Ascending aorta (tissue), 2 donors: ENCODE measurements around the gene THRA. TPM values are rescaled to one million over a fixed set of nuclear protein-coding genes. Genes with fewer than 3 reads are reported as not detected.

Source experiments
- DNase-seq, 2 donors: peaks; one replicate each; pipeline ENCODE4 v3.0.0-alpha.2; 2019; ENCODE audit warnings: low spot score in 2 of 2
- H3K27ac ChIP-seq, 2 donors: fragments of 200-600 bp; sonication (generic); one replicate each; pipeline ENCODE4 v1.5.1; 2016 to 2017; ENCODE audit warnings: mild to moderate bottlenecking in 1 of 2
- H3K27me3 ChIP-seq: fragments of 200-600 bp; sonication (generic); one replicate; pipeline ENCODE4 v1.5.1; 2017
- H3K36me3 ChIP-seq, 2 donors: fragments of 200-600 bp; sonication (generic); one replicate each; pipeline ENCODE4 v1.5.1; 2016
- H3K4me1 ChIP-seq, 2 donors: fragments of 200-600 bp; sonication (generic); one replicate each; pipeline ENCODE4 v1.5.1; 2016 to 2017; ENCODE audit warnings: mild to moderate bottlenecking in 1 of 2
- H3K4me3 ChIP-seq, 2 donors: fragments of 200-600 bp; sonication (generic); one replicate each; pipeline ENCODE4 v1.5.1; 2016 to 2017; ENCODE audit warnings: mild to moderate bottlenecking in 1 of 2
- H3K9me3 ChIP-seq, 2 donors: fragments of 200-600 bp; sonication (generic); one replicate each; pipeline ENCODE4 v1.5.1; 2016
- CTCF ChIP-seq, 3 experiments: fragments of 200-600 bp in 2 of 3; fragments of 450-650 bp in 1 of 3; sonication (generic) in 2 of 3; IDR thresholded peaks; one replicate each; pipeline ENCODE4 v1.5.1; 2016 to 2019; ENCODE audit warnings: antibody characterized with exemption in 3 of 3, mild to moderate bottlenecking in 1 of 3, moderate library complexity in 1 of 3
- intact Hi-C: fragments of 100-400 bp; cut with DNase I; formaldehyde crosslinking; loops from one replicate; pipeline ENCODE4 v1.15.1; 2023
- total RNA-seq: library from RNA; depleted of rRNA; stranded (reverse); fragments of >200 nt; gene quantifications from one replicate; pipeline ENCODE4 v1.1.0, GENCODE V29; 2016

The THRA gene
- total RNA-seq, 1 donor from 2014 or later = 35.4 TPM

DNA sequence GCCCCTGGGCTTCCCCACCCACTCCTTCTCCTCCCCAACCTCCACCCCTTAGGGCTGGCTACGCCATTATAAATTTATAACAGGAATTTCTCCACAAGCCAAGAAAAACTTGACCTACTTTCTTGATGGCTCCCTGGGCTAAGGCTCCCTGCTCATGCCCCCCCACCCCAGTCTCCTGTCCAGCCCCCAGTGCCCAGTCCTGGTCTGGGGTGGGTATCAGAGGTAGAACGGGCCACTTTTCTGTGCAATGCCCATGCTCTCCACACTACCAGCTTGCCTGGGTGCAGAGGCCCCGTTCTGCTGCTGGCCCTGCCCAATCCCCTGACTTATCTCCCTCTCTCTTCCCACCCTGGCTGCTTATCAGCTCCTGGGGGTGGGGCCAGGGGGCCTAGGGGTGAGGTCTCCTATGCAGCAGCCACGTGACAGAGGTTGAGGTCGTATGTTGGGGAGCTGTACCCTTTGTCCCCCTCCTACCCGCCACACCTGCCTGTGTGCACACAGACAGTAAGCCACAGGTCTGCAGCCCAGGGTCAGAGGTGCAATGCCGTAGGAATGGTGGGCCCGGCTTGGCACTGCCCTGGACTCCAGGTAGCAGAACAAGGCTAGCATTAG is 10.1 kb downstream of the THRA start:
- intact Hi-C loops = no loop called here

GRCh38 chr17:40073454-40074174 is 10.8 kb downstream of the THRA start:
- H3K27me3 ChIP-seq = no peaks in the 10 kb centered on the region
- peak overlapping the region; percentile 91 for H3K27ac ChIP-seq
- peaks cover 19 to 23% of the 10 kb centered on the region in 2 donors for H3K36me3 ChIP-seq
- no peak for TF ChIP-seq CTCF (IDR thresholded peaks at IDR 0.05)
- intact Hi-C loops = loop anchor here (2.0 kb wide), 1 partner anchor 37 kb away; no protein-coding TSS in a partner anchor
- peaks cover 56 to 83% of the 10 kb centered on the region in 2 donors for H3K4me1 ChIP-seq
- H3K4me3 ChIP-seq = peak overlapping the region in 1 of 2 donors; percentile 51
- no peaks in the 10 kb centered on the region for H3K9me3 ChIP-seq
- DNase-seq = no peak

More for the DNA sequence above, 10.1 kb downstream of the THRA start:
- Histone ChIP-seq H3K9me3 (no peaks in the 10 kb centered on the region), H3K27me3 (no peaks in the 10 kb centered on the region), H3K4me1 (peaks cover 56 to 89% of the 10 kb centered on the region in 2 donors), H3K36me3 (peaks cover 12 to 16% of the 10 kb centered on the region in 2 donors), H3K4me3 (peak overlapping the region; percentile 37 to 51), H3K27ac (peak overlapping the region; percentile 91)
- TF ChIP-seq CTCF (IDR thresholded peaks at IDR 0.05) = no peak
- no peak for DNase-seq

DNA sequence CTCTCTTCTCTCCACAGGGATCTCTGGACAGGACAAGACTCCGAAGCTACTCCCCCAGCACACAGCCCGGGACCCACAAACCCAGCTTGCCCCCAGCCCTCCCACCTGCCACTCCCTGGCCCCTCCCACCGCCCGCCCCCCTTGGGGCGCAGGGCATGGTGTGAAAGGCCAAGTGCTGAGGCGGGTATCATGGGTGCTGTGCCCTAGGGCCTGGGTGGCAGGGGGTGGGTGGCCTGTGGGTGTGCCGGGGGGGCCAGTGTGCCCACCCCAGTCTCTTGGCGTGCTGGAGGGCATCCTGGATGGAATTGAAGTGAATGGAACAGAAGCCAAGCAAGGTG is 11.4 kb downstream of the THRA start:
- intact Hi-C loops = loop anchor here (2.0 kb wide), 1 partner anchor 37 kb away; no protein-coding TSS in a partner anchor
- Histone ChIP-seq H3K27ac (peak overlapping the region; percentile 91), H3K36me3 (peaks cover 24 to 27% of the 10 kb centered on the region in 2 donors), H3K4me1 (peaks cover 56 to 81% of the 10 kb centered on the region in 2 donors), H3K27me3 (no peaks in the 10 kb centered on the region), H3K4me3 (no peak overlapping the region), H3K9me3 (no peaks in the 10 kb centered on the region)
- TF ChIP-seq CTCF (IDR thresholded peaks at IDR 0.05) = no peak
- no peak for DNase-seq

GRCh38 chr17:40074871-40075200 is 12.1 kb downstream of the THRA start:
- peaks cover 50 to 74% of the 10 kb centered on the region in 2 donors for H3K4me1 ChIP-seq
- no peaks in the 10 kb centered on the region for H3K27me3 ChIP-seq
- H3K27ac ChIP-seq = peak overlapping the region; percentile 91
- peak overlapping the region; percentile 18 to 54 for H3K4me3 ChIP-seq
- no peak for DNase-seq
- no peaks in the 10 kb centered on the region for H3K9me3 ChIP-seq
- intact Hi-C loops = loop anchor here (1.0 to 2.0 kb wide), 2 partner anchors 12 to 36 kb away; no protein-coding TSS in a partner anchor
- TF ChIP-seq CTCF (IDR thresholded peaks at IDR 0.05) = no peak
- H3K36me3 ChIP-seq = peaks cover 29 to 34% of the 10 kb centered on the region in 2 donors

- Histone ChIP-seq H3K4me1 (peaks cover 45 to 69% of the 10 kb centered on the region in 2 donors), H3K9me3 (no peaks in the 10 kb centered on the region), H3K4me3 (peak overlapping the region; percentile 23 to 54), H3K36me3 (peaks cover 29 to 37% of the 10 kb centered on the region in 2 donors), H3K27ac (peak overlapping the region; percentile 91), H3K27me3 (no peaks in the 10 kb centered on the region)
- DNase-seq = peak; percentile 73 to 94
- peak; percentile 81 to 95 (median 94) for TF ChIP-seq CTCF (IDR thresholded peaks at IDR 0.05)
- intact Hi-C loops = loop anchor here (1.0 to 2.0 kb wide), 2 partner anchors 12 to 35 kb away; no protein-coding TSS in a partner anchor
Observed at GRCh38 chr17:40075201-40075941, 12.6 kb downstream of the THRA start.
